T-helper 2 cell treated with Interferon-gamma antibody and Interleukin-4, amounts not matched to agents 5 μg/mL and 100 μg/mL, for 36 hours (primary cell): ENCODE results near the gene SHC3.

ENCODE experiments used
- DNase-seq: peaks from one replicate; pipeline ENCODE4 v3.0.0; 2021; ENCODE audit warnings: low spot score
- H3K27ac Mint-ChIP-seq: one replicate; pipeline ENCODE4 v1.8.0; 2021; ENCODE audit warnings: mild to moderate bottlenecking, mixed read lengths
- H3K27me3 Mint-ChIP-seq: one replicate; pipeline ENCODE4 v1.8.0; 2021; ENCODE audit warnings: low read depth, mixed read lengths
- H3K36me3 Mint-ChIP-seq: one replicate; pipeline ENCODE4 v1.8.0; 2021; ENCODE audit warnings: low read depth, mixed read lengths
- H3K4me1 Mint-ChIP-seq: one replicate; pipeline ENCODE4 v1.8.0; 2021; ENCODE audit warnings: low read depth, mixed read lengths
- H3K4me3 Mint-ChIP-seq: one replicate; pipeline ENCODE4 v1.8.0; 2022; ENCODE audit warnings: mild to moderate bottlenecking, moderate library complexity, mixed read lengths
- H3K9me3 Mint-ChIP-seq: one replicate; pipeline ENCODE4 v1.8.0; 2021; ENCODE audit warnings: mixed read lengths

Gene SHC3

GRCh38 chr9:88993327-88993726 is 185.3 kb downstream of the SHC3 start:
- Mint-ChIP-seq H3K4me1 (peaks cover 22% of the 10 kb centered on the region), H3K36me3 (no peaks in the 10 kb centered on the region), H3K27ac (no peak overlapping the region), H3K9me3 (no peaks in the 10 kb centered on the region), H3K27me3 (peaks cover 7% of the 10 kb centered on the region), H3K4me3 (no peak overlapping the region)
- DNase-seq, result no peak

- DNase-seq, result no peak
These were observed 186.1 kb downstream of the SHC3 start for GRCh38 chr9:88992556-88992955.

DNA sequence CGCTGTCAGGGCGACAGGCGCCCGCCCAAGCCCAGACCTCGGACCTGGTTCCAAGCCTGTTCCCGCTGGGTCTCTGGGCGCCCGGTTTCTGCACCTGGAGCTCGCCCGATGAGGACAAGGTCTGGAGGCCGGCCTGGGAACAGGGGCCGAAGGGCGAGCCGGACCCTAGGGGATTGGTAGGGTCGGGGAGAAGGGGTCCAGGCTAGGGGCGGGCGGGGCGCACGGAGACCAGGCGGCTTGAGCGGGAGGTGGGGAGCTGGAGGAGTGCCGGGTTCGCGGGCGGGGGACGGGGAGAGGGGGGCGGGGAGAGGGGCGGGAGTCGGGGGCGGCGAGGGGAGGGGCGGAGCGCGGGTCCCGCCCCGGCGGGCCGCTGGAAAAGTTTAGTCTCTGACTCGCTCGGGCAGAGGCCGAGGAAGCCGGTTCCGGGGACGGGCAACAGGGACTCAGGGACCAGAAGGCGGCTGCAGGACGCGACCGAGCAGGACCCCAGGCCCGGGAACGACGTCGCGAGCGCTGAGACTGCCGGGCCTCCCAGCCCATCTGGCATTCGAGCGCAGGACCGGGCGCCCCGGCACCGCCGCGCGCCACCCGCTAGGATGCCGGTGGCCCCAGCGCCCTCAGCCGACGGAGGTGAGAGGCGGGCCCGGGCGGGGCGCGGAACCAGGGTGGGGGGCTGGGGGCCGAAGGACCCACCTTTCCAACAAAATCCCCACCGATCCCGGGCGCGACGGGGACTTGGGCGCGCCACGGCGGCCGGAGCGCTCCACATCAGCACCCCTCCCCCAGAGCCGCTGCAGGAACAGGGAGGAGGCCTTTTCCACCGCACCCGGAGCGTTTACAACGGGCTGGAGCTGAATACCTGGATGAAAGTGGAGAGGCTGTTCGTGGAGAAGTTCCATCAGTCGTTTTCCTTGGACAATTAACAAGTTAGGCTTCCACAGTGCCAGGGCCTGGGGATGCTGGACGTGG is 187.3 kb downstream of the SHC3 start, which contains the start of gene S1PR3:
TSS of gene S1PR3 (plus strand) at position 403 of the 969 bp plus-strand sequence. CDS start 9,733 bp downstream, outside the sequence.
- peaks cover 3% of the 10 kb centered on the region for H3K9me3 Mint-ChIP-seq
- peak; percentile 67 for DNase-seq
- H3K4me3 Mint-ChIP-seq, result peak within 1 kb of the TSS; percentile 71
- H3K27ac Mint-ChIP-seq, result peak within 1 kb of the TSS; percentile 16
- peaks cover 7% of the 10 kb centered on the region for H3K27me3 Mint-ChIP-seq
- peaks cover 28% of the 10 kb centered on the region for H3K4me1 Mint-ChIP-seq
- H3K36me3 Mint-ChIP-seq, result no peaks in the 10 kb centered on the region

More at GRCh38 chr9:88992556-88992955, 186.1 kb downstream of the SHC3 start:
- peaks cover 7% of the 10 kb centered on the region for H3K27me3 Mint-ChIP-seq
- H3K36me3 Mint-ChIP-seq, result no peaks in the 10 kb centered on the region
- H3K4me3 Mint-ChIP-seq, result peak overlapping the region; percentile 71
- peaks cover under 1% of the 10 kb centered on the region for H3K9me3 Mint-ChIP-seq
- no peak overlapping the region for H3K27ac Mint-ChIP-seq
- peaks cover 26% of the 10 kb centered on the region for H3K4me1 Mint-ChIP-seq

- peaks cover 32% of the 10 kb centered on the region for H3K4me1 Mint-ChIP-seq
- peaks cover 7% of the 10 kb centered on the region for H3K27me3 Mint-ChIP-seq
- no peaks in the 10 kb centered on the region for H3K36me3 Mint-ChIP-seq
- H3K4me3 Mint-ChIP-seq, result peak overlapping the region; percentile 55
- H3K9me3 Mint-ChIP-seq, result peaks cover 3% of the 10 kb centered on the region
- peak overlapping the region; percentile 16 for H3K27ac Mint-ChIP-seq
- DNase-seq, result no peak
These were observed 187.9 kb downstream of the SHC3 start for GRCh38 chr9:88990729-88991065.

- no peak overlapping the region for H3K27ac Mint-ChIP-seq
- peaks cover 3% of the 10 kb centered on the region for H3K9me3 Mint-ChIP-seq
- no peaks in the 10 kb centered on the region for H3K36me3 Mint-ChIP-seq
- H3K4me1 Mint-ChIP-seq, result peaks cover 34% of the 10 kb centered on the region
- peaks cover 7% of the 10 kb centered on the region for H3K27me3 Mint-ChIP-seq
- peak overlapping the region; percentile 67 for H3K4me3 Mint-ChIP-seq
- no peak for DNase-seq
These were observed 188.4 kb downstream of the SHC3 start for GRCh38 chr9:88990041-88990728.

DNA sequence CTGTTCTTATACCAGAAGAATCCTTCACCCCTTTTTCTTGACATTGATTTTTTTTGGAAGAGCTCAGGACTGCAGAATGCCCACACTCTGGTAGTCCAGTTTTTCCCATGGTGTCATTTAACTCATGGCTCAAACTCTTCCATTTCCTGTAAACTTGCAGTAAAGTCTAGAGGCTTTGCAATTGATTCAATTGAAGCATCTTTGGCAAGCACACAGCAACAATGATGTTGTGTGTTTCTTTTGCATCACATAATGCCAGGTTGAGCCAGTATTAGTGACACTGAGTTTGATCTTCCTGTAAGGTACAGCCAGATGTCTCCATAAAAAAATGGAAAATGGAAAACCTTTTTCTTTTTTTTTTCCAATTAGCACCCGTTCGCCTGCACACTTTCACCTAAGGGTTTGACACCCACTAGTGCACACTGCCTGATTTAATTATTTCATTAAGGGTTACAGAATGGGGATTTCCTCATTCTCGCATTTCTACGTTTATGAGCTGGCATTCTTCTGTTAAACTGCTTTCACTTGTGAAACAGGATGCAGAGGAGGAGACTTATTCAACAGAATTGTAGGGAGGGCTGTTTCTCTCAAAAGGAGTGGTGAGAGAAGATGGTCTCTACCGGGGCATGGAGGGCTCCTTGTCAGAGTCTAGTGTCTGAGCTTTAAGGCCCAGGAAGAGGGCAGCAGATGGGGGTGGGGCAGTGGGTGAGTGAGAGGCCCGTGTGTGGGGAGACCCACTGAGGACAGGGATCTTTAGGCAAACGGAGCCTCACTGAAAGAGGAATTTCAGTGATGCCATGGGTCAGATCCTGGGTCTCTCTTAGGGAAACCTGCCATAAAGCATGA is 189.6 kb downstream of the SHC3 start:
- H3K27ac Mint-ChIP-seq, result peak overlapping the region; percentile 83
- H3K9me3 Mint-ChIP-seq, result peaks cover 3% of the 10 kb centered on the region
- DNase-seq, result peak; percentile 40
- H3K4me1 Mint-ChIP-seq, result peaks cover 34% of the 10 kb centered on the region
- H3K27me3 Mint-ChIP-seq, result peaks cover 7% of the 10 kb centered on the region
- H3K36me3 Mint-ChIP-seq, result no peaks in the 10 kb centered on the region
- peak overlapping the region; percentile 67 for H3K4me3 Mint-ChIP-seq

GRCh38 chr9:88987661-88988060 is 191.0 kb downstream of the SHC3 start:
- DNase-seq, result no peak
- Mint-ChIP-seq H3K9me3 (peaks cover 11% of the 10 kb centered on the region), H3K27me3 (peaks cover 11% of the 10 kb centered on the region), H3K27ac (no peak overlapping the region), H3K4me3 (no peak overlapping the region), H3K36me3 (no peaks in the 10 kb centered on the region), H3K4me1 (peaks cover 33% of the 10 kb centered on the region)

- H3K9me3 Mint-ChIP-seq, result peaks cover 16% of the 10 kb centered on the region
- no peak overlapping the region for H3K27ac Mint-ChIP-seq
- DNase-seq, result no peak
- H3K4me3 Mint-ChIP-seq, result no peak overlapping the region
- H3K4me1 Mint-ChIP-seq, result peaks cover 29% of the 10 kb centered on the region
- H3K36me3 Mint-ChIP-seq, result peaks cover 4% of the 10 kb centered on the region
- H3K27me3 Mint-ChIP-seq, result peaks cover 5% of the 10 kb centered on the region
These were observed 191.8 kb downstream of the SHC3 start for GRCh38 chr9:88986776-88987175.

GRCh38 chr9:88985616-88986015 is 193.0 kb downstream of the SHC3 start:
- no peak overlapping the region for H3K27ac Mint-ChIP-seq
- peaks cover 16% of the 10 kb centered on the region for H3K9me3 Mint-ChIP-seq
- peaks cover 4% of the 10 kb centered on the region for H3K27me3 Mint-ChIP-seq

DNA sequence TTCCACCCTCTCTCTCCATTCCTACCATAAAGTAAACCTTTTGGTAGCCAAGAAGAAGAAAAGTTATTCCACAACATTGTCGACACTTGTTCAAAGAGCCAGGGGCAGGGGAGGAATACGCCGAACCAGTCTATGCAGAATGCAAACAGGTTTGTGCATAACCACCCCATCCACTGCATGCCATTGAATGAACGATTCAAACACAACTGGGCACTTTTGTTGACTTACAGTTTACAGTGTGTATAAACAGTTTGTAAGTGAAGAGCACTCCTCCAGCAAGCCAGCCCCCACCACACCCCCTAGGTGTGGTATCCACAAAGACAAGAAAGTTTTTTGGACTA is 194.1 kb downstream of the SHC3 start:
- DNase-seq, result no peak
- H3K9me3 Mint-ChIP-seq, result peaks cover 16% of the 10 kb centered on the region
- H3K27me3 Mint-ChIP-seq, result peaks cover 4% of the 10 kb centered on the region
- no peak overlapping the region for H3K27ac Mint-ChIP-seq
- no peak overlapping the region for H3K4me3 Mint-ChIP-seq
- H3K4me1 Mint-ChIP-seq, result peaks cover 24% of the 10 kb centered on the region
- peaks cover 4% of the 10 kb centered on the region for H3K36me3 Mint-ChIP-seq

More at GRCh38 chr9:88985616-88986015, 193.0 kb downstream of the SHC3 start:
- Mint-ChIP-seq H3K36me3 (peaks cover 4% of the 10 kb centered on the region), H3K4me1 (peaks cover 28% of the 10 kb centered on the region), H3K4me3 (no peak overlapping the region)
- no peak for DNase-seq

DNA sequence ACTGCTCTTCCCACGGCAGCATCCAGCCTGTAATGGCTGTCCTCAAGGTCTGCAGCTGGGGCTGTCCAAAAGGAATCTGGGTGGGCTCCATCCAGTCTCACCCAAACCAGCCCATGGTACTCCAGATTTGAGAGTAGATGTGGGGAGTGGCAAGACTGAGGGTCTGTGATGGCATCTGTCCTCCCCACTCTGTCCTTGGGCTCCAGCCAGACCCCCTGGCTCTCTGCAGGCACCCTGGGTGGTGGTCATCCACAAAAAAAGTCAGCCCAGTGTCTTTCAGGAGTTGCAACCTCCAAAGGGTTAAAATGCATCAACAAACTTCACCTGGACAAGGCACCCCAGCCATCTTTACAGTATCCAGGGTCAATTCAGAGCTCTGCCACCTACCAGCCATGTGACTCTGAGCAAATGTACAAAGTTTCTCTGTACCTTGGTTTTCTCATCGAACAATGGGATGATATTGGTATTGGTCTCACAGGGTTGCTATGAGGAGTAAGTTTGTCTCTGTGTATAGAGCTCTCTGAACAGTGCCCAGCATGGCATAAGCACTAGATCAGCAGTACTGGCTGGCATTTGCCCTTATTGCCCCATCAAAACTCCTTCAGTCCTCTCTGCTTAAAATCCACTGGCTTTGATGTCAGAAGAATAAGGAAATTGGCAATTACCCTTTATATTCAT is 194.6 kb downstream of the SHC3 start:
- H3K4me3 Mint-ChIP-seq, result no peak overlapping the region
- peaks cover 19% of the 10 kb centered on the region for H3K4me1 Mint-ChIP-seq
- DNase-seq, result no peak
- peaks cover 16% of the 10 kb centered on the region for H3K9me3 Mint-ChIP-seq
- H3K36me3 Mint-ChIP-seq, result peaks cover 4% of the 10 kb centered on the region
- H3K27ac Mint-ChIP-seq, result no peak overlapping the region
- peaks cover 4% of the 10 kb centered on the region for H3K27me3 Mint-ChIP-seq

GRCh38 chr9:88980740-88981203 is 197.8 kb downstream of the SHC3 start:
- Mint-ChIP-seq H3K9me3 (peaks cover 13% of the 10 kb centered on the region), H3K4me3 (no peak overlapping the region), H3K4me1 (peaks cover 4% of the 10 kb centered on the region), H3K27me3 (peaks cover 14% of the 10 kb centered on the region), H3K27ac (no peak overlapping the region), H3K36me3 (peaks cover 4% of the 10 kb centered on the region)
- no peak for DNase-seq

- Mint-ChIP-seq H3K36me3 (peaks cover 4% of the 10 kb centered on the region), H3K9me3 (peaks cover 13% of the 10 kb centered on the region), H3K4me3 (no peak overlapping the region), H3K27ac (no peak overlapping the region), H3K4me1 (peaks cover 2% of the 10 kb centered on the region), H3K27me3 (peaks cover 14% of the 10 kb centered on the region)
- no peak for DNase-seq
These were observed 198.8 kb downstream of the SHC3 start for GRCh38 chr9:88979791-88980190.
